22Rv1 (cell line): Measurements from ENCODE around the gene TMEM271.

Source experiments
- CTCF ChIP-seq: fragments of 450-650 bp; IDR thresholded peaks from 2 replicates; pipeline ENCODE4 v1.5.1; 2017; ENCODE audit warnings: mild to moderate bottlenecking
- ZFX ChIP-seq: fragments of 450-650 bp; IDR thresholded peaks from 2 replicates; pipeline ENCODE4 v1.6.1; 2017; ENCODE audit warnings: antibody characterized with exemption, borderline replicate concordance

- no peak for TF ChIP-seq CTCF
- TF ChIP-seq ZFX, result no peak
These were observed 27.1 kb downstream of the TMEM271 start for GRCh38 chr4:548976-549375.
